CD4-positive, alpha-beta T cell (primary cell): Measurements from ENCODE around the gene JAZF1. TPM values are rescaled to one million over a fixed set of nuclear protein-coding genes. Genes with fewer than 3 reads are reported as not detected.

ENCODE experiments used
- ATAC-seq: fragments of 200-7000 bp; cut with Tn5 transposase; one replicate; pipeline ENCODE4 v1.10.0; 2022; ENCODE audit warnings: mild to moderate bottlenecking; ENCODE audit not compliant: poor library complexity
- CTCF ChIA-PET: fragments of 350-600 bp; sonication (Branson Sonifier 250); formaldehyde crosslinking; loops from one replicate; lab custom pipeline; 2021; ENCODE audit warnings: antibody characterized with exemption, inconsistent platforms; lab: Charles Lee
- POLR2A ChIA-PET: fragments of 350-600 bp; sonication (Branson Sonifier 250); formaldehyde crosslinking; loops from one replicate; lab custom pipeline; 2021; ENCODE audit warnings: antibody characterized with exemption, inconsistent platforms; lab: Charles Lee
- DNase-seq, 14 experiments: peaks; one replicate each; pipeline ENCODE4 v3.0.0-alpha.2; 2013 to 2020; ENCODE audit warnings: mixed read lengths in 2 of 14
- H3K27ac ChIP-seq, 2 donors: one replicate each; pipeline versions ENCODE4 v1.5.1 to v1.7.0; 2013; ENCODE audit warnings: low read length in 2 of 2, low read depth in 1 of 2, mild to moderate bottlenecking in 1 of 2
- H3K27me3 ChIP-seq, 2 experiments: 1 replicate in 1 of 2; 2 replicates in 1 of 2; pipeline versions ENCODE4 v1.6.1 to v1.7.0; 2013; ENCODE audit warnings: low read length in 2 of 2, control low read depth in 1 of 2, mild to moderate bottlenecking in 1 of 2, moderate library complexity in 1 of 2; ENCODE audit not compliant: insufficient read depth in 2 of 2, control insufficient read depth in 1 of 2
- H3K36me3 ChIP-seq: one replicate; pipeline ENCODE4 v1.6.1; 2013; ENCODE audit warnings: low read length, control low read depth; ENCODE audit not compliant: insufficient read depth
- H3K4me1 ChIP-seq: one replicate; pipeline ENCODE4 v1.6.1; 2013; ENCODE audit warnings: low read length, control low read depth; ENCODE audit not compliant: insufficient read depth
- H3K4me3 ChIP-seq: one replicate; pipeline ENCODE4 v1.5.1; 2013; ENCODE audit warnings: mild to moderate bottlenecking, low read length, moderate library complexity
- H3K9me3 ChIP-seq, 2 experiments: 1 replicate in 1 of 2; 2 replicates in 1 of 2; pipeline versions ENCODE4 v1.6.1 to v1.7.0; 2013; ENCODE audit warnings: low read length in 2 of 2, mild to moderate bottlenecking in 2 of 2, control low read depth in 1 of 2, moderate library complexity in 1 of 2; ENCODE audit not compliant: control insufficient read depth in 1 of 2, insufficient read depth in 1 of 2
- H3K27ac Mint-ChIP-seq: one replicate; pipeline ENCODE4 v1.8.0; 2020; ENCODE audit warnings: mixed read lengths
- H3K27me3 Mint-ChIP-seq: one replicate; pipeline ENCODE4 v1.8.0; 2021; ENCODE audit warnings: mixed read lengths
- H3K36me3 Mint-ChIP-seq: one replicate; pipeline ENCODE4 v1.8.0; 2021; ENCODE audit warnings: low read depth, mixed read lengths
- H3K4me1 Mint-ChIP-seq: one replicate; pipeline ENCODE4 v1.8.0; 2021; ENCODE audit warnings: low read depth, mixed read lengths
- H3K4me3 Mint-ChIP-seq: one replicate; pipeline ENCODE4 v1.8.0; 2020; ENCODE audit warnings: mild to moderate bottlenecking, mixed read lengths
- H3K9me3 Mint-ChIP-seq: one replicate; pipeline ENCODE4 v1.8.0; 2020; ENCODE audit warnings: mixed read lengths
- intact Hi-C, 2 experiments: fragments of 100-400 bp; cut with DNase I in 1 of 2; cut with micrococcal nuclease in 1 of 2; formaldehyde crosslinking; loops; one replicate each; pipeline versions ENCODE4 v1.15.1 to v1.9.0; 2023 to 2025; cut with DNase I, micrococcal nuclease
- polyA plus RNA-seq, 2 donors: library from polyadenylated mRNA; unstranded; fragments of 120-200 nt; gene quantifications; one replicate each; pipeline ENCODE4 v1.2.1, GENCODE V29; 2013
- total RNA-seq, 174 experiments: library from RNA in 2 of 174; stranded (reverse) in 2 of 174; gene quantifications; one replicate each; pipeline ENCODE4 v1.2.3 and lab custom pipeline; 2021 to 2026
- TF ChIP-seq, protein P1 (sequence below): fragments of 200-600 bp; IDR thresholded peaks from one replicate; pipeline ENCODE4 v1.8.0; 2022; ENCODE audit warnings: antibody characterized with exemption, mild to moderate bottlenecking

Gene JAZF1
- total RNA-seq (10 to 100 TPM in 1 of 2 experiments, 1 to 10 TPM in 1; 9.9 to 11.1 TPM), total RNA-seq (lab: John Stamatoyannopoulos, UW) (3.2 to 80.1 (median 11.8) reads per million in 172 experiments)
- 13.7 TPM for polyA plus RNA-seq (2013, experiment 1 of 2)
- polyA plus RNA-seq (2013, experiment 2 of 2) = 16.2 TPM

DNA sequence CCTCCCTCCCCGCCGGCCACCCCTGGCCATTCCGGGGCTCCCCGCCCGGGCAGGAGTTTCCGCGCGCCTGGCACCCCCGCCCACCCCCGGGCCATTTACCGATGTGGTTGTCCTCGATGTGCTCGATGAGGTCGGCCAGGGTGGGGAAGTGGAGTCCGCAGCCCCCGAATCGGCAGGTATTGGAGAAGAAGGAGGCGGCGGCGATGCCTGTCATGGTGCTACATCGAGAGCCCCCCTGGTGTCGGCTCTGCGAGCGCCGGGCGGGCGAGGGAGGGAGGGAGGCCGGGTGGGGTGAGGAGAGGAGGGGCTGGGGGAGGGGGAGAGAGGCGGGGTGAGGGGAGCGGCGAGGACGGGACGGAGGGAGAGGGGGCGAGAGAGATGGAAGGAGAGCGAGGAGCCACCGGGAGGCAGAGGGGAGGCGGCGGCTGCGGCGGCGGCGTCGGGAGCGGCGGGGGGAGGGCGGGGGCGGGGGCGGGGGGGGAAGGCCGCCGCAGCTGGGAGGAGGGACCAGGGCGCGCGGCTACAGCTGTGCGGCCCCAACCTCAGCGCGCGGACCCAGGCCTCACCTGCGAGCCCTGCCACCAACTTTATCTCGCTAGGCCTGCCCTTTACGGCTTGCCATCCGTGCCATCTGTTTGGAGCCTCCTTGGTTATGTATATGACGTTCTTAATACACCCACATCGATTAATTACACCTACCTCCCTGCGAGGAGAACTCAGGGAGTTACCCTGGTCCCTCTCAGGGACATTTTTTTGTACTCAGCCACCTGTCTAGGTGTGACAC is at the start of gene JAZF1:
Gene JAZF1, minus strand, starts transcription at position 432 of the 784 bp plus-strand sequence.
- CTCF ChIA-PET = no interaction called here
- POLR2A ChIA-PET = no interaction called here
- DNase-seq (peak; percentile 27 to 78 (median 52)), ATAC-seq (peak; percentile 61)
- Histone ChIP-seq H3K36me3 (no peaks in the 10 kb centered on the region), H3K27me3 (no peaks in the 10 kb centered on the region), H3K9me3 (no peaks in the 10 kb centered on the region), H3K4me3 (peak within 1 kb of the TSS; percentile 69), H3K4me1 (peaks cover 10% of the 10 kb centered on the region), H3K27ac (peak within 1 kb of the TSS in 1 of 2 donors; percentile 58)
- TF ChIP-seq, protein P1, sequence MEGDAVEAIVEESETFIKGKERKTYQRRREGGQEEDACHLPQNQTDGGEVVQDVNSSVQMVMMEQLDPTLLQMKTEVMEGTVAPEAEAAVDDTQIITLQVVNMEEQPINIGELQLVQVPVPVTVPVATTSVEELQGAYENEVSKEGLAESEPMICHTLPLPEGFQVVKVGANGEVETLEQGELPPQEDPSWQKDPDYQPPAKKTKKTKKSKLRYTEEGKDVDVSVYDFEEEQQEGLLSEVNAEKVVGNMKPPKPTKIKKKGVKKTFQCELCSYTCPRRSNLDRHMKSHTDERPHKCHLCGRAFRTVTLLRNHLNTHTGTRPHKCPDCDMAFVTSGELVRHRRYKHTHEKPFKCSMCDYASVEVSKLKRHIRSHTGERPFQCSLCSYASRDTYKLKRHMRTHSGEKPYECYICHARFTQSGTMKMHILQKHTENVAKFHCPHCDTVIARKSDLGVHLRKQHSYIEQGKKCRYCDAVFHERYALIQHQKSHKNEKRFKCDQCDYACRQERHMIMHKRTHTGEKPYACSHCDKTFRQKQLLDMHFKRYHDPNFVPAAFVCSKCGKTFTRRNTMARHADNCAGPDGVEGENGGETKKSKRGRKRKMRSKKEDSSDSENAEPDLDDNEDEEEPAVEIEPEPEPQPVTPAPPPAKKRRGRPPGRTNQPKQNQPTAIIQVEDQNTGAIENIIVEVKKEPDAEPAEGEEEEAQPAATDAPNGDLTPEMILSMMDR = no peak
- Mint-ChIP-seq H3K27me3 (no peaks in the 10 kb centered on the region), H3K36me3 (peaks cover 5% of the 10 kb centered on the region), H3K4me1 (peaks cover 14% of the 10 kb centered on the region), H3K9me3 (no peaks in the 10 kb centered on the region), H3K27ac (peak within 1 kb of the TSS; percentile 88), H3K4me3 (peak within 1 kb of the TSS; percentile 90)
- intact Hi-C loops = loop anchor here in 1 of 2 experiments (5.0 to 10.0 kb wide), 3 partner anchors 446 to 986 kb away; partner anchors contain the start of gene HIBADH

DNA sequence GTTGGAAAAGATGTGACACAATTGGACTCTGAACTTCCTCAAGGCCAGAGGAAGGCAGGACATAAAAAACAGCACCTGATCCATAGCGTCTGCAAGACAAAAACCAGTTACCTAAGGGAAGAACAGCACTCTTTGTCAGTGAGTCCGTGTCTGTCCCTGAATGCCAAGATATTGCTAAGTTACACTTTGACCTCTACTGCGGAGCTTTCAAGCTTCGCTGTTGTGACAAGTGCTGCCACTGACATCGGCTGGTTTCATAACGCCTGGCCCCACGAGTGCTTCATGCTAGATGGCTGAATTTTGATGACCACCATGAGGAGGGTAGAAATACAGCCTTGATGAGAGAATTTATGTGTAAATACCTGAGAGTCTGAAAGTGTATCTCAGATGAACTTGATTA is 49.7 kb upstream of the JAZF1 start:
- Histone ChIP-seq H3K27ac (no peak overlapping the region), H3K4me1 (no peaks in the 10 kb centered on the region), H3K4me3 (no peak overlapping the region), H3K36me3 (no peaks in the 10 kb centered on the region), H3K9me3 (no peaks in the 10 kb centered on the region), H3K27me3 (no peaks in the 10 kb centered on the region)
- ATAC-seq (no peak), DNase-seq (no peak)
- Mint-ChIP-seq H3K27me3 (peaks cover 14% of the 10 kb centered on the region), H3K4me3 (no peak overlapping the region), H3K4me1 (no peaks in the 10 kb centered on the region), H3K36me3 (no peaks in the 10 kb centered on the region), H3K27ac (no peak overlapping the region), H3K9me3 (no peaks in the 10 kb centered on the region)
- ChIA-PET CTCF (no interaction called here), POLR2A (no interaction called here)
- TF ChIP-seq, protein P1 = no peak
- intact Hi-C loops = no loop called here

DNA sequence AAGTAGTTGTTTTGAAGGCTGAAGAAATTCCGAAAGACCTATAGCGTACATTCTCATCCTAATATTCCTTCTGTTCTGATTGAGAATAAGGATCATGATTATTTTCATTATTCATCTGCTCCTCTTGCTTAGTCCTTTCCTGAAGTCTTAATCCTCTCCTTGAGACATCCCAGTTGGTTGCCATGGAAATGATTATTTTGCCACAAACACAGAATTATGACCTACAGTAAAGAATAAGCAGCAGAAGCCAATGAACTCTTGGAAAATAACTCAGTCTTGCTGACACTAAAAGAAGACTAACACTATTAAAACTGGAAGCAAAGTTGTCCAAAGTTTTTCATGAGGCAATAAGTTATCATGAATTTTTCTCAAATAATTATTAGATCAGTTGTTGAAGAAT is 47.8 kb upstream of the JAZF1 start:
- no peak overlapping the region for H3K4me3 ChIP-seq
- no peak overlapping the region for H3K27ac ChIP-seq
- Mint-ChIP-seq H3K27ac (no peak overlapping the region), H3K4me3 (no peak overlapping the region), H3K9me3 (no peaks in the 10 kb centered on the region), H3K4me1 (no peaks in the 10 kb centered on the region), H3K36me3 (no peaks in the 10 kb centered on the region), H3K27me3 (peaks cover 14% of the 10 kb centered on the region)
- DNase-seq (no peak), ATAC-seq (no peak)
- CTCF ChIA-PET = no interaction called here
- H3K9me3 ChIP-seq = no peaks in the 10 kb centered on the region
- TF ChIP-seq, protein P1 = no peak
- no peaks in the 10 kb centered on the region for H3K27me3 ChIP-seq
- H3K4me1 ChIP-seq = no peaks in the 10 kb centered on the region
- intact Hi-C loops = no loop called here
- H3K36me3 ChIP-seq = no peaks in the 10 kb centered on the region
- POLR2A ChIA-PET = no interaction called here
